Testis (tissue), 3 donors: ENCODE results near the gene BAHCC1. TPM values are rescaled to one million over a fixed set of nuclear protein-coding genes. Genes with fewer than 3 reads are reported as not detected.

Source experiments
- DNase-seq: peaks from one replicate; pipeline ENCODE4 v3.0.0-alpha.2; 2019
- H3K27ac ChIP-seq, 2 donors: fragments of 200-600 bp; sonication (generic); one replicate each; pipeline ENCODE4 v1.5.1; 2019
- H3K27me3 ChIP-seq: fragments of 200-600 bp; sonication (generic); one replicate; pipeline ENCODE4 v1.5.1; 2019
- H3K36me3 ChIP-seq: fragments of 200-600 bp; sonication (generic); one replicate; pipeline ENCODE4 v1.5.1; 2017; ENCODE audit warnings: low read depth; ENCODE audit errors: missing control alignments
- H3K4me1 ChIP-seq: fragments of 200-600 bp; sonication (generic); one replicate; pipeline ENCODE4 v1.5.1; 2019
- H3K4me3 ChIP-seq, 2 donors: fragments of 200-600 bp; sonication (generic); one replicate each; pipeline ENCODE4 v1.5.1; 2017 to 2019
- H3K9me3 ChIP-seq: fragments of 200-600 bp; sonication (generic); one replicate; pipeline ENCODE4 v1.5.1; 2017
- CTCF ChIP-seq, 3 experiments: fragments of 450-650 bp in 2 of 3; fragments of 200-600 bp in 1 of 3; sonication (generic) in 1 of 3; IDR thresholded peaks; one replicate each; pipeline ENCODE4 v1.5.1; 2016 to 2019; ENCODE audit warnings: antibody characterized with exemption in 3 of 3, mild to moderate bottlenecking in 2 of 3, moderate library complexity in 1 of 3
- POLR2A ChIP-seq: fragments of 450-650 bp; IDR thresholded peaks from one replicate; pipeline ENCODE4 v1.6.1; 2017; ENCODE audit warnings: antibody characterized with exemption, mild to moderate bottlenecking, moderate library complexity
- WGBS, 2 donors: methylation state at CpG; one replicate each; pipeline ENCODE4 v1.1.5; 2018; 5-methylcytosine and 5-hydroxymethylcytosine counted together
- intact Hi-C: fragments of 100-400 bp; cut with DNase I; formaldehyde crosslinking; loops from one replicate; pipeline ENCODE4 v1.15.1; 2023; ENCODE audit warnings: low total_unique reads
- polyA plus RNA-seq: library from polyadenylated mRNA; stranded (reverse); fragments of 350-450 nt; fragmentation: Illumina TruSeq; extraction: RNeasy Lipid Tissue Mini Kit (QIAGEN cat#74804); gene quantifications from one replicate; pipeline ENCODE4 v1.2.3, GENCODE V29; 2014; ENCODE audit warnings: low read depth, low replicate concordance; ENCODE audit not compliant: insufficient read depth
- total RNA-seq, 2 donors: library from RNA; depleted of rRNA; stranded (reverse); fragments of >200 nt; gene quantifications; one replicate each; pipeline ENCODE4 v1.2.3, GENCODE V29; 2016

The BAHCC1 gene
- total and polyA plus RNA-seq, 3 donors from 2014 or later, result 11.3 to 30.2 (median 29.2) TPM

- intact Hi-C loops, result no loop called here
- Histone ChIP-seq H3K4me1 (no peaks in the 10 kb centered on the region), H3K27ac (no peak overlapping the region), H3K27me3 (no peaks in the 10 kb centered on the region), H3K4me3 (no peak overlapping the region), H3K9me3 (no peaks in the 10 kb centered on the region), H3K36me3 (no peaks in the 10 kb centered on the region)
- TF ChIP-seq POLR2A (no peak), CTCF (IDR thresholded peaks at IDR 0.05) (no peak)
- 41 to 43% methylated on average over 8 of the region's 8 CpGs for WGBS, 2 donors
- DNase-seq, result no peak
Measured at GRCh38 chr17:81494626-81495377, 99.5 kb downstream of the BAHCC1 start.

- intact Hi-C loops, result no loop called here
- WGBS, 2 donors, result 43 to 63% methylated on average over 5 to 61 of the region's 64 CpGs
- Histone ChIP-seq H3K36me3 (no peaks in the 10 kb centered on the region), H3K9me3 (no peaks in the 10 kb centered on the region), H3K4me1 (no peaks in the 10 kb centered on the region), H3K27ac (no peak overlapping the region), H3K27me3 (no peaks in the 10 kb centered on the region), H3K4me3 (peak overlapping the region in 1 of 2 donors; percentile 24)
- no peak for DNase-seq
- TF ChIP-seq CTCF (IDR thresholded peaks at IDR 0.05) (no peak), POLR2A (no peak)
Measured at GRCh38 chr17:81498953-81499600, 103.8 kb downstream of the BAHCC1 start.

- H3K27ac ChIP-seq, result no peak overlapping the region
- no peaks in the 10 kb centered on the region for H3K4me1 ChIP-seq
- 53 to 55% methylated on average over 4 to 12 of the region's 12 CpGs for WGBS, 2 donors
- DNase-seq, result no peak
- no peaks in the 10 kb centered on the region for H3K36me3 ChIP-seq
- intact Hi-C loops, result no loop called here
- no peaks in the 10 kb centered on the region for H3K9me3 ChIP-seq
- H3K27me3 ChIP-seq, result no peaks in the 10 kb centered on the region
- no peak for TF ChIP-seq CTCF (IDR thresholded peaks at IDR 0.05)
- no peak overlapping the region for H3K4me3 ChIP-seq
Measured at GRCh38 chr17:81499601-81499970, 104.3 kb downstream of the BAHCC1 start.

- Histone ChIP-seq H3K9me3 (no peaks in the 10 kb centered on the region), H3K27me3 (no peaks in the 10 kb centered on the region), H3K4me1 (no peaks in the 10 kb centered on the region), H3K27ac (no peak overlapping the region), H3K36me3 (no peaks in the 10 kb centered on the region), H3K4me3 (no peak overlapping the region)
- no peak for DNase-seq
- intact Hi-C loops, result no loop called here
- 37 to 38% methylated on average over 5 to 7 of the region's 7 CpGs for WGBS, 2 donors
- no peak for TF ChIP-seq POLR2A
- TF ChIP-seq CTCF (IDR thresholded peaks at IDR 0.05), result no peak
Measured at GRCh38 chr17:81500047-81500446, 104.8 kb downstream of the BAHCC1 start.
